Natural killer cell (primary cell): Measurements from ENCODE around the gene URM1. TPM values are rescaled to one million over a fixed set of nuclear protein-coding genes. Genes with fewer than 3 reads are reported as not detected.

Experiments used
- ATAC-seq, 3 donors: fragments of 150-1000 bp in 2 of 3; fragments of 200-7000 bp in 1 of 3; cut with Tn5 transposase; 1 replicate in 1 of 3; 2 replicates in 2 of 3; pipeline ENCODE4 v1.10.0; 2021; ENCODE audit warnings: mild to moderate bottlenecking in 2 of 3, moderate library complexity in 2 of 3
- DNase-seq, 2 donors: peaks; one replicate each; pipeline versions ENCODE4 v3.0.0 to v3.0.0-alpha.2; 2013 to 2021; ENCODE audit warnings: mixed read lengths in 1 of 2
- H3K27ac ChIP-seq: one replicate; pipeline ENCODE4 v1.5.1; 2013; ENCODE audit warnings: mild to moderate bottlenecking, low read length
- H3K27me3 ChIP-seq: one replicate; pipeline ENCODE4 v1.6.1; 2013; ENCODE audit warnings: low read length; ENCODE audit not compliant: control insufficient read depth, insufficient read depth
- H3K36me3 ChIP-seq: one replicate; pipeline ENCODE4 v1.6.1; 2013; ENCODE audit warnings: low read length; ENCODE audit not compliant: control insufficient read depth, insufficient read depth
- H3K4me1 ChIP-seq: one replicate; pipeline ENCODE4 v1.6.1; 2013; ENCODE audit warnings: low read length; ENCODE audit not compliant: control insufficient read depth, insufficient read depth
- H3K4me3 ChIP-seq: one replicate; pipeline ENCODE4 v1.5.1; 2013; ENCODE audit warnings: low read length
- H3K9me3 ChIP-seq: one replicate; pipeline ENCODE4 v1.6.1; 2013; ENCODE audit warnings: low read length; ENCODE audit not compliant: control insufficient read depth, insufficient read depth
- H3K27ac Mint-ChIP-seq, 2 donors: one replicate each; pipeline ENCODE4 v1.8.0; 2022; ENCODE audit warnings: mild to moderate bottlenecking in 2 of 2, mixed read lengths in 2 of 2, moderate library complexity in 1 of 2
- H3K27me3 Mint-ChIP-seq, 2 donors: one replicate each; pipeline ENCODE4 v1.8.0; 2022; ENCODE audit warnings: low read depth in 2 of 2, mixed read lengths in 2 of 2
- H3K36me3 Mint-ChIP-seq: one replicate; pipeline ENCODE4 v1.8.0; 2022; ENCODE audit warnings: mixed read lengths
- H3K4me1 Mint-ChIP-seq, 2 donors: one replicate each; pipeline ENCODE4 v1.8.0; 2022; ENCODE audit warnings: mixed read lengths in 2 of 2
- H3K4me3 Mint-ChIP-seq: one replicate; pipeline ENCODE4 v1.8.0; 2022; ENCODE audit warnings: mild to moderate bottlenecking, moderate library complexity, mixed read lengths
- H3K9me3 Mint-ChIP-seq, 2 donors: one replicate each; pipeline ENCODE4 v1.8.0; 2022; ENCODE audit warnings: mixed read lengths in 2 of 2
- CTCF ChIP-seq: fragments of 200-600 bp; IDR thresholded peaks from one replicate; pipeline ENCODE4 v1.8.0; 2022; ENCODE audit warnings: antibody characterized with exemption
- WGBS: methylation state at CpG from one replicate; pipeline ENCODE4 v1.1.7; 2013; ENCODE audit warnings: missing lambda C conversion rate; ENCODE audit not compliant: insufficient coverage; 5-methylcytosine and 5-hydroxymethylcytosine counted together
- intact Hi-C: fragments of 100-400 bp; cut with micrococcal nuclease; formaldehyde crosslinking; loops from one replicate; pipeline ENCODE4 v1.14.2; 2022
- total RNA-seq, 4 donors: library from RNA; stranded (reverse); fragments of 120-200 nt in 1 of 4; gene quantifications; one replicate each; pipeline versions ENCODE4 v1.2.3 to v1.2.4, GENCODE V29; 2013 to 2022

Gene URM1
- total RNA-seq, 3 donors from 2014 or later (not counting 1 experiment from before 2014, with no cell fraction given): 39.4 to 47.8 (median 46.7) TPM

GRCh38 chr9:128384801-128385495, 13.8 kb downstream of the URM1 start:
- intact Hi-C loops: no loop called here
- H3K36me3 Mint-ChIP-seq: no peaks in the 10 kb centered on the region
- H3K9me3 Mint-ChIP-seq: no peaks in the 10 kb centered on the region
- no peak overlapping the region for H3K27ac Mint-ChIP-seq
- Histone ChIP-seq H3K27me3 (no peaks in the 10 kb centered on the region), H3K4me1 (no peaks in the 10 kb centered on the region), H3K4me3 (no peak overlapping the region), H3K36me3 (peaks cover 60% of the 10 kb centered on the region), H3K9me3 (no peaks in the 10 kb centered on the region), H3K27ac (no peak overlapping the region)
- H3K4me3 Mint-ChIP-seq: no peak overlapping the region
- TF ChIP-seq CTCF: no peak
- H3K4me1 Mint-ChIP-seq: peaks cover 6 to 12% of the 10 kb centered on the region in 2 donors
- WGBS: 95% methylated on average over 5 of the region's 7 CpGs
- no peaks in the 10 kb centered on the region for H3K27me3 Mint-ChIP-seq
- DNase-seq (no peak), ATAC-seq (no peak)

- peaks cover 59% of the 10 kb centered on the region for H3K36me3 ChIP-seq
- Mint-ChIP-seq H3K4me3 (no peak overlapping the region), H3K27me3 (no peaks in the 10 kb centered on the region), H3K9me3 (no peaks in the 10 kb centered on the region), H3K27ac (no peak overlapping the region), H3K4me1 (peaks cover 6 to 10% of the 10 kb centered on the region in 2 donors), H3K36me3 (no peaks in the 10 kb centered on the region)
- no peaks in the 10 kb centered on the region for H3K4me1 ChIP-seq
- 89% methylated on average over 17 of the region's 18 CpGs for WGBS
- intact Hi-C loops: no loop called here
- TF ChIP-seq CTCF: no peak
- no peaks in the 10 kb centered on the region for H3K27me3 ChIP-seq
- no peak overlapping the region for H3K4me3 ChIP-seq
- no peaks in the 10 kb centered on the region for H3K9me3 ChIP-seq
- ATAC-seq (no peak), DNase-seq (no peak)
- no peak overlapping the region for H3K27ac ChIP-seq
Observed at GRCh38 chr9:128385496-128386460, 14.6 kb downstream of the URM1 start.

GRCh38 chr9:128388150-128388549, 17.0 kb downstream of the URM1 start:
- Mint-ChIP-seq H3K9me3 (no peaks in the 10 kb centered on the region), H3K36me3 (no peaks in the 10 kb centered on the region), H3K27me3 (no peaks in the 10 kb centered on the region), H3K4me3 (no peak overlapping the region), H3K4me1 (peaks cover 4 to 6% of the 10 kb centered on the region in 2 donors), H3K27ac (no peak overlapping the region)
- Histone ChIP-seq H3K4me1 (no peaks in the 10 kb centered on the region), H3K27me3 (no peaks in the 10 kb centered on the region), H3K36me3 (peaks cover 53% of the 10 kb centered on the region), H3K4me3 (no peak overlapping the region), H3K27ac (no peak overlapping the region), H3K9me3 (no peaks in the 10 kb centered on the region)
- ATAC-seq (no peak), DNase-seq (no peak)
- intact Hi-C loops: no loop called here
- WGBS: 93% methylated on average over 10 of the region's 10 CpGs
- TF ChIP-seq CTCF: no peak
